SK-N-MC (cell line): Measurements from ENCODE around the gene MAP10.

Experiments used
- EZH2 ChIP-seq: fragments of 200-600 bp; sonication (generic); IDR thresholded peaks from one replicate; pipeline ENCODE4 v1.6.1; 2017; ENCODE audit warnings: antibody characterized with exemption
- POLR2AphosphoS5 ChIP-seq: IDR thresholded peaks from 2 replicates; pipeline ENCODE4 v1.6.1; 2012; ENCODE audit warnings: mild to moderate bottlenecking, low read depth, low read length, borderline replicate concordance

- TF ChIP-seq EZH2: no peak
- TF ChIP-seq POLR2AphosphoS5: peak; percentile 19; the same call in 1 of the 2 replicates
Measured at GRCh38 chr1:232767305-232768074, 37.7 kb upstream of the MAP10 start.
